Spleen (tissue), 11 donors: ENCODE data around the gene PLEKHM3. TPM values are rescaled to one million over a fixed set of nuclear protein-coding genes. Genes with fewer than 3 reads are reported as not detected.

Experiments
- DNase-seq: peaks from one replicate; pipeline ENCODE4 v3.0.0-alpha.2; 2020
- H3K27ac ChIP-seq, 8 donors: fragments of 200-600 bp; sonication (generic) in 7 of 8; 1 replicate in 4 of 8; 2 replicates in 4 of 8; pipeline versions ENCODE4 v1.5.0 to v1.8.0; 2016 to 2021; ENCODE audit warnings: inconsistent platforms in 4 of 8, mild to moderate bottlenecking in 4 of 8, moderate library complexity in 1 of 8
- H3K27me3 ChIP-seq, 7 donors: fragments of 200-600 bp; sonication (generic) in 6 of 7; replicated peaks in 1 of 7; 1 replicate in 4 of 7; 2 replicates in 3 of 7; pipeline versions ENCODE4 v1.5.0 to v1.8.0; 2016 to 2021; ENCODE audit warnings: inconsistent platforms in 3 of 7, mild to moderate bottlenecking in 1 of 7
- H3K36me3 ChIP-seq, 6 donors: fragments of 200-600 bp; sonication (generic) in 5 of 6; 1 replicate in 4 of 6; 2 replicates in 2 of 6; pipeline versions ENCODE4 v1.5.0 to v1.8.0; 2016 to 2021; ENCODE audit warnings: inconsistent platforms in 2 of 6
- H3K4me1 ChIP-seq, 6 donors: fragments of 200-600 bp; sonication (generic) in 5 of 6; 1 replicate in 3 of 6; 2 replicates in 3 of 6; pipeline versions ENCODE4 v1.5.0 to v1.8.0; 2016 to 2021; ENCODE audit warnings: inconsistent platforms in 3 of 6
- H3K4me3 ChIP-seq, 8 donors: fragments of 200-600 bp; sonication (generic) in 7 of 8; 1 replicate in 4 of 8; 2 replicates in 4 of 8; pipeline versions ENCODE4 v1.5.0 to v1.8.0; 2016 to 2021; ENCODE audit warnings: inconsistent platforms in 4 of 8, mild to moderate bottlenecking in 4 of 8, moderate library complexity in 2 of 8
- H3K9me3 ChIP-seq, 8 donors: fragments of 200-600 bp; sonication (generic) in 7 of 8; 1 replicate in 4 of 8; 2 replicates in 4 of 8; pipeline versions ENCODE4 v1.5.0 to v1.8.0; 2016 to 2021; ENCODE audit warnings: inconsistent platforms in 4 of 8
- CTCF ChIP-seq, 11 experiments: fragments of 200-600 bp in 7 of 11; fragments of 450-650 bp in 4 of 11; sonication (generic) in 4 of 11; IDR thresholded peaks in 8 of 11; conservative IDR thresholded peaks in 3 of 11; 1 replicate in 7 of 11; 2 replicates in 4 of 11; pipeline versions ENCODE4 v1.4.0 to v1.8.0; 2016 to 2021; ENCODE audit warnings: antibody characterized with exemption in 11 of 11, inconsistent platforms in 4 of 11, mild to moderate bottlenecking in 1 of 11
- POLR2A ChIP-seq, 3 donors: fragments of 450-650 bp; IDR thresholded peaks; one replicate each; pipeline ENCODE4 v1.5.1; 2017; ENCODE audit warnings: antibody characterized with exemption in 3 of 3, mild to moderate bottlenecking in 1 of 3
- POLR2AphosphoS5 ChIP-seq, 3 donors: sonication (generic); formaldehyde crosslinking; IDR thresholded peaks; one replicate each; pipeline ENCODE4 v1.5.1; 2017; ENCODE audit warnings: antibody characterized with exemption in 3 of 3
- WGBS, 5 donors: extraction: QIAGEN DNeasy Blood & Tissue Kit in 3 of 5; methylation state at CpG; one replicate each; pipeline versions ENCODE4 v1.1.5 to v1.1.7; 2013 to 2018; 5-methylcytosine and 5-hydroxymethylcytosine counted together
- intact Hi-C: fragments of 100-400 bp; cut with DNase I; formaldehyde crosslinking; loops from one replicate; pipeline ENCODE4 v1.15.0; 2023; ENCODE audit warnings: low total_unique reads
- polyA plus RNA-seq, 3 donors: library from polyadenylated mRNA; stranded (reverse); fragments of 200-250 nt; gene quantifications; one replicate each; pipeline ENCODE4 v1.2.1, GENCODE V29; 2013
- total RNA-seq, 7 donors: library from RNA; depleted of rRNA in 3 of 7; stranded (reverse); fragments of >200 nt in 3 of 7; fragmentation: NEBNext Ultra II Directional in 4 of 7; extraction: Animal tissue kit (Norgen Biotek cat#: 25700) in 4 of 7; gene quantifications; one replicate each; pipeline versions ENCODE4 v1.1.0 to v1.2.1, GENCODE V29; 2016 to 2021
- donor health status: healthy with polysubstance abuse.
- donor health status: DM: no; HTN: no; CAD: no; lungs with moderate emphysema.
- donor health status: DM: no; HTN: no; CAD: no.
- donor health status: Bipolar disorder and iron deficiency.
- donor health status: healthy.
- donor health status: DM: no; HTN: no; CAD: no.
- donor health status: DM: yes; HTN: yes; CAD: no.

The PLEKHM3 gene
- total and polyA plus RNA-seq, 10 donors, result 2.4 to 24.3 (median 18.3) TPM

DNA sequence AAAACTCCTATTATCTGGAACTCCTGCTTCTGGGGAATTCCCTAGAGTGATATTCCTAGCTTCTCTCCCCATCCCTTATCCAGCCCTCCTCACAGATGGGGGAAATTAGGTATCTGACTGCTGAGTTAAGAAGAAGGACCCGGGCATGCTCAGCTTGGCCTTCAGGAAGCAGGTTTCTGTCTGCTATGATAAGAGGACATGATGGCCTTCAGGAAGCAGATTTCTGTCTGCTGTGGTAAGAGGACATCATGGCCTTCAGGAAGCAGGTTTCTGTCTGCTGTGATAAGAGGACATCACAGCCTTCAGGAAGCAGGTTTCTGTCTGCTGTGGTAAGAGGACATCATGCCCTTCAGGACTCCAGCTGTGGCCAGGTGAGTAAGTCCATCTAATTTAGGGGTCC is 65.2 kb downstream of the PLEKHM3 start:
- H3K4me1 ChIP-seq, result peaks cover 0 to 10% (median 0%) of the 10 kb centered on the region in 6 donors
- no peak for DNase-seq
- TF ChIP-seq POLR2AphosphoS5 (IDR thresholded peaks at IDR 0.05), result no peak
- TF ChIP-seq CTCF (IDR thresholded peaks at IDR 0.05 in 8 of 11, conservative IDR thresholded peaks at IDR 0.05 in 3 of 11), result no peak
- TF ChIP-seq POLR2A (IDR thresholded peaks at IDR 0.05), result no peak
- peaks cover 0 to 13% (median 0%) of the 10 kb centered on the region in 6 donors for H3K36me3 ChIP-seq
- no peak overlapping the region for H3K4me3 ChIP-seq
- 8 to 24% (median 17%) methylated on average over 1 of the region's 1 CpG for WGBS, 5 donors
- H3K9me3 ChIP-seq, result peaks cover 0 to 15% (median 9%) of the 10 kb centered on the region in 8 donors
- H3K27ac ChIP-seq, result no peak overlapping the region
- intact Hi-C loops, result no loop called here
- H3K27me3 ChIP-seq, result no peaks in the 10 kb centered on the region

DNA sequence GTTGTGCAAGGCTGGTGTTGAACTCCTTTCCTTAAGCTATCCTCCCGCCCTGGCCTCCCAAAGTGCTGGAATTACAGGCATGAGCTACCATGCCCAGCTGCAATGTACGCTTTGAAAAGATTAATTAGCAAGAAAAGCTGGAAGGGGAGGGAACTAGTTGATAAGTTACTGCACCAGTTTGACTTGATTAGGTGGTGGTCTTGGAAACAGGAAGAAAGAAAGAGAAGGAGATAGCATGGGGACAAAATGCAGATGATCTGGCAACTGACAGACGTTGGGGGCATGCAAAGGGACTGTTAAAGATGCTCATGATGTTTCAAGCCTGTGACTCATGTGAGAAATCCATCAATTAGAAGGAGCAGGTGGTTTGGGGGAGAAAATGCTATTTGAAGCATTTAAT is 68.6 kb downstream of the PLEKHM3 start:
- 75 to 90% (median 82%) methylated on average over 3 of the region's 3 CpGs for WGBS, 5 donors
- Histone ChIP-seq H3K9me3 (peaks cover 0 to 1% (median 0%) of the 10 kb centered on the region in 8 donors), H3K4me3 (no peak overlapping the region), H3K4me1 (peaks cover 0 to 17% (median 8%) of the 10 kb centered on the region in 6 donors), H3K27ac (no peak overlapping the region), H3K36me3 (no peaks in the 10 kb centered on the region), H3K27me3 (no peaks in the 10 kb centered on the region)
- intact Hi-C loops, result no loop called here
- no peak for DNase-seq
- TF ChIP-seq POLR2AphosphoS5 (IDR thresholded peaks at IDR 0.05), result no peak
- TF ChIP-seq POLR2A (IDR thresholded peaks at IDR 0.05), result no peak
- TF ChIP-seq CTCF (IDR thresholded peaks at IDR 0.05 in 8 of 11, conservative IDR thresholded peaks at IDR 0.05 in 3 of 11), result no peak

GRCh38 chr2:207955456-207955855 is 69.9 kb downstream of the PLEKHM3 start:
- 47 to 82% (median 60%) methylated on average over 1 of the region's 1 CpG for WGBS, 5 donors
- no peak overlapping the region for H3K4me3 ChIP-seq
- TF ChIP-seq CTCF (IDR thresholded peaks at IDR 0.05 in 8 of 11, conservative IDR thresholded peaks at IDR 0.05 in 3 of 11) (no peak), POLR2AphosphoS5 (IDR thresholded peaks at IDR 0.05) (no peak)

DNA sequence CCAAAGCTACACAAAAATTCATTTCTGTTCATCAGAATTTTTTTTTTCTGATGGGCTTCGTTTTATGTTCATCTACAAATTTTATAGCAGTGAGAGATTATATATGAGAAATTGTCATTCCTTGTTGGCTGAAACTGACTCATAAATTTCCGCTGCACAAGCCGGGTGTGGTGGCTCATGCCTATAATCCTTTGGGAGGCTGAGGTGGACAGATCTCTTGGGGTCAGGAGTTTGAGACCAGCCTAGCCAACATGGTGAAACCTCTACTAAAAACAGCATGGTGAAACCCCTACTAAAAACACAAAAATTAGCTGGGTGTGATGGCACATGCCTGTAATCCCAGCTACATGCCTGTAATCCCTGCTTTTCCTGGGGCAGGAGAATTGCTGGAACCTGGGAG is 72.0 kb downstream of the PLEKHM3 start:
- no peaks in the 10 kb centered on the region for H3K27me3 ChIP-seq
- H3K36me3 ChIP-seq, result no peaks in the 10 kb centered on the region
- 91 to 98% (median 94%) methylated on average over 3 of the region's 3 CpGs for WGBS, 5 donors
- intact Hi-C loops, result no loop called here
- peaks cover 4 to 35% (median 17%) of the 10 kb centered on the region in 6 donors for H3K4me1 ChIP-seq
- no peaks in the 10 kb centered on the region for H3K9me3 ChIP-seq
- no peak for TF ChIP-seq POLR2AphosphoS5 (IDR thresholded peaks at IDR 0.05)
- TF ChIP-seq CTCF (IDR thresholded peaks at IDR 0.05 in 8 of 11, conservative IDR thresholded peaks at IDR 0.05 in 3 of 11), result no peak
- TF ChIP-seq POLR2A (IDR thresholded peaks at IDR 0.05), result no peak
- no peak overlapping the region for H3K27ac ChIP-seq
- no peak for DNase-seq
- no peak overlapping the region for H3K4me3 ChIP-seq

More at GRCh38 chr2:207955456-207955855, 69.9 kb downstream of the PLEKHM3 start:
- no peak for DNase-seq
- intact Hi-C loops, result no loop called here
- no peaks in the 10 kb centered on the region for H3K36me3 ChIP-seq
- peaks cover 0 to 25% (median 14%) of the 10 kb centered on the region in 6 donors for H3K4me1 ChIP-seq
- H3K27ac ChIP-seq, result no peak overlapping the region
- no peaks in the 10 kb centered on the region for H3K27me3 ChIP-seq
- H3K9me3 ChIP-seq, result no peaks in the 10 kb centered on the region
